HG03108 (cell line): ENCODE measurements around the gene USP36.
"Not testable (repeated sequence)": the region's sequence is repeated elsewhere in the genome, so short reads cannot be mapped to it uniquely, and the experiment has no call there.

ENCODE experiments used
- ATAC-seq: cut with Tn5 transposase; IDR thresholded peaks from one replicate; pipeline ENCODE4 v1.9.1; 2021; ENCODE audit warnings: moderate library complexity; ENCODE audit not compliant: unreplicated experiment

The USP36 gene

DNA sequence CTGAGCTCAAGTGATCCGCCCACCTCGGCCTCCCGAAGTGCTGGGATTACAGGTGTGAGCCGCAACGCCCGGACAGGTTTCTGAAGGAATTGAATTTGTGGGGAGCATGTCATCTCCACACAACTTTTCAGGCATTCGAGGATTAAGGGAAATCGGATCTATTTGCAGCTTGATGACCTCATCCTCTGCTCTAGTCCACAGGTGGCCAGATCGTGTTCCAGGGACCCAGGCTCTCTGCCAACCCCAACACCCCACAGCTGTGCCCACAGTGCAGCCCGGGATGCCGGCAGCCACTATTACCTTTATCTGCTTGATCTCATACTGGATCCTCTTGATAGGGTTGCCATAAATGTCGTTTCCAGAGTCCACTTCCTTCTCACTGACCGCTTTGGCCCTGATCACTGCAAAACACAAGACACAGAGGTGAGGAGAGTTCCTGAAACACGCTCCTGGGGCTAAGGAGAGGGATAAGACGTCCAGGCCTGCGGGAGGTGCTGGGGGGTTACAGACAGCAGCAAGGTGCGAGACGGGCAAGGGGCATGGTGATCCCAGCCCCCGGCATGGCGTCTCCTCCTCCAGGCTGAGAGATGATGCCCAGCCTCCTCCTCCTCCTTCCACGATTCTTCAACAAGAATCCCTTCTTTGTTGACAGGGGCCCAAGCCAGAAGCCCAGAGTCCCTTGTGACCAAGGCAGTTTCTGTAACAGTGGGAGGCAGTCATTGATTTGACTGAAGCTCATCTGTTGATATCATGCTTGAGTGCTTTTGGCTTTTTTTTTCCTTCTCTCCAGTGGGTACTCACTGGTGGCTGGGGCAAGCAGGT is 33.1 kb upstream of the USP36 start:
- ATAC-seq, result no peak

DNA sequence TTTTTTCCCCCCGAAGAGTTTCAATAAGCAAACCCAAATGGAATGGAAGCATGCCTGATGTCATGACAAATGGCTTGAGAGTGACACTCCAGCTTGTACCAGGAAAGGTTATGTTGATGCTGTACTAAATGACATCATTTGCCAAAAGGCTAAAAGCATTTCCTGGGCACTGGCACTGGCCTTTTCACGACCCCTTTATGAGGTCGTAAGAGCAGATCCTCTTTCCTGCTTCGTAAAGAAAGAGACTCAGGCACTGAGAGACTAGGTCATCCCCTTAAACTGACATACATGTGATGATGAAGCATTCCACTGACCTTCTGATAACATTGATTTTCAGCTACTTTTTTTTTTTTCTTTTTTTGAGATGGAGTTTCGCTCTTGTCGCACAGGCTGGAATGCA is 31.9 kb upstream of the USP36 start:
- ATAC-seq, result no peak

DNA sequence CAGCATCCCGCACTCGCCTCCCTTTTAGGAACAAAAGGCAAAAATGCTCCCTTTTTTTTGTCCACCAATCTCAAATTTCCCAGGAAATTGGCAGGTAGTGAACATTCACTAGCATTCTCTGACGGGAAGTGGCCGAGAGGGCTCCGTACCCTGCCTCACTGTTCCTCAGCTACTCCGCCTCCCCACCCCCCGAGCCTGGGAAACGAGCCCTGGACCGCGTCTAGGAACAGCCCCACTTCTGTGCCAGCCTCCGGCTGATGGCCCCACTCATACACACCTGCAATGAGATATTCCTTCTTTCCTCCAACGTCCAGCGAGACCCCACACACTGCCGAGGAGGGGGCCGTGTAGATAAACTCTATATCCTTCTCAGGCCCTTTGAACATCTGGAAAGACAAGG is 30.0 kb upstream of the USP36 start:
- no peak for ATAC-seq

DNA sequence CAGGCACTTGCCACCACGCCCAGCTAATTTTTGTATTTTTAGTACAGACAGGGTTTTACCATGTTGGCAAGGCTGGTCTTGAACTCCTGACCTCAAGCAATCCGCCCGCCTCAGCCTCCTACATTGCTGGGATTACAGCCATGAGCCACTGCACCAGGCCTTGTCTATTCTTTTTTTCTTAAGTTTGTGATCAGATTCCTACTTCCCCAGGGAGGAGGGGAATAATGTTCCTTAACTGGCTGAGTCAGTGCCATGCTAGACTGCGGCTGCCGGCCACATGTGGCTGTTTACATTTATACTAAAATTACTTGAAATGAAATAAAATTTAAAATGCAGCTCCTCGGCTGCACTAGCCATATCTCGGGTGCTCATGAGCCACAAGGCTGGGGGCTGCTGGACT is 27.8 kb upstream of the USP36 start:
- ATAC-seq, result no peak

DNA sequence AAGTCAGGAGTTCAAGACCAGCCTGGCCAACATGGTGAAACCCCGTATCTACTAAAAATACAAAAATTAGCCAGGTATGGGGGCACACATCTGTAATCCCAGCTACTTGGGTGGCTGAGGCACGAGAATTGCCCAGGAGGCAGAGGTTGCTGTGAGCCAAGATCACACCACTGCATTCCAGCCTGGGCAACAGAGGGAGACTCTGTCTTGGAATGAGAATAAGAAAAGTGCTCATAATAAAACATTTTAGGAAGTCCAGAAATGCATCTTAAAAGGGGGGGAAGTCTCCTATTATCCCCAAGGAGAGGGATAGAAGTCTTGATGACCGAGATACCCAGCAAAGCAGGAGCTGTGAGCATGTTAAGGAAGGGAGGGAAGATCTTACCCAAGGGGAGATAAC is 26.4 kb upstream of the USP36 start:
- ATAC-seq, result not testable (repeated sequence)

DNA sequence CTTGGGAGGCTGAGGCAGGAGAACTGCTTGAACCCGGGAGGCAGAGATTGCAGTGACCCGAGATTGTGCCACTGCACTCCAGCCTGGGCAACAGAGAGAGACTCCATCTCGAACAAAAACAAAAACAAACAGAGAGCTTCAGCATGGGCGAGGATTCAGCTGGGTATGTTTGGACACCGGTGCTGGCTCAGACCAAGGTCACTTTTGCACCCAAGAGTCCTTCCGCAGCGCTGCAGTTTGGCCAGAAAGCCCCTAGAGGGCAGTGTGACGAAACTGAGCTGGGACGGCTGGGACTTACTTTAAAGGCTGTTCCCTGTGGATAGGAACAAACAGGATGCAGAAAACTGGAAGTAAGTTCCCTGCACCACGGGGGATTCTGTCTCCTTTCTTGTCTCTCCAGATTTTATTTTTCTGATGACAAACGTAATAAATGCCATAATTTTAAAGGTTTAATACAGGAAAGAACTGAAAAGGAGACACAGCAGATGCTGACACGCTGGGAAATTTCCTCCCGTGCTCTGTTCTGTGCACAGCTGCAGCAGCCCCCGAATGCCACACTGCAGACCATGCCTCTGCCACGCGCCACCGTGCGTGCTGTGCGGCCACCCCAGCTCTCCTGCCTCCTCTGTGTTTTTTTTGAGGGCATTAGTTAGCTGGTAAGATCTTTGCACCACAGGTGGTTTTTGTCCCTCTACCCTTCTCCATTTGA is 25.2 kb upstream of the USP36 start:
- no peak for ATAC-seq

DNA sequence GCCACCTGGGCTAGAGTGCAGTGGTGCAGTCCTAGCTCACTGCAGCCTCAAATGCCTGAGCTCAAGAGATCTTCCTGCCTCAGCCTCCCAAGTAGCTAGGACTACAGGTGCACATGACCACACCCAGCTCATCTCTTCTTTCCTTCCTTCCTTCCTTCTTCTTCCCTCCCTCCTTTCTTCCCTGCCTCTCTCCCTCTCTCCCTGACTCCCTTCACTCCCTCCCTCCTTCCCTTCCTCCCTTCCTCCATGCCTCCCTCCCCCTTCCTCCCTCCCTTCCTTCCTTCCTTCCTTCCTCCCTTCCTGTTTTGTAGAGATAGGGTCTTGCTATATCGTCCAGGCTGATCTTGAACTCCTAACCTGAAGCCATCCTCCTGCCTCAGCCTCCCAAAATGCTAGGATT is 23.5 kb upstream of the USP36 start:
- no peak for ATAC-seq

DNA sequence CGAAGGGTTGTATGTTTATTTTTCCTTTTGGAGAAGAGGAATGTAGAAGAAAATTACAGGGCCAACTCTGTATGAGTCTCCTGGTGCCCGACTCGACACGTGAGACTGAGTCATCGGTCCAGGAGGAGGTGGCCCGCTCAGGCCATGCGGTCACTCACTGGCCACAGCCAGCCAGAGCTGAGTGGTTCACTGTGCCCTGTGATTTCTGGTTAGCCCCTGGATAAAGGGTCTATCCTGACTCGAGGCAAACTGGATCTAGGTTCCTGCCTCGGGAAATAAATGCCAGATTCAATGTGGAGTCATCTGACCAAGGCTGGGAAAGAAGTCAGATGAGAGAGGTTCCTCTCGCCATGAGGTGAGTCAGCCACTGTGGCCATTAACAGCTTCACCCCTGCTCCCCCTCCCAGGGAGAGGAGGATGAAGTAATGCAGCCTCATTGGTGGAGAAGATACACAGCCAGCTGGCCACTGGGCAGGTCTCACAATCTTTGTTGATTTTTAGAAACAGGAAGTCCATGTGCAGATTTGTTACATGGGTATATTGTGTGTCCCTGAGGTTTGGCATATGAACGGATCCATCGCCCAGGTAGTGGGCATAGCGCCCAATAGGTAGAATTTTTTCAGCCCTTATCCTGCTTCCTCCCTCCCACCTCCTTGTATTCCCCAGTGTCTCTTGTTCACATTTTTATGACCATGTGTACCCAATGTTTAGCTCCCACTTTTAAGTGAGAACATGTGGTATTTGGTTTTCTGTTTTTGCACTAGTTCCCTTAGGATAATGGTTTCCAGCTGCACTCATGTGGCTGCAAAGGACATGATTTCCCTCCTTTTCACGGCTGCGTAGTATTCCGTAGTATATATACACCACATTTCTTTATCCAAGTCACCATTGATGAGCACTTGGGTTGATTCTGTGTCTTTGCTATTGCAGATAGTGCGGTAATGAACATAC is 21.7 kb upstream of the USP36 start:
- no peak for ATAC-seq

DNA sequence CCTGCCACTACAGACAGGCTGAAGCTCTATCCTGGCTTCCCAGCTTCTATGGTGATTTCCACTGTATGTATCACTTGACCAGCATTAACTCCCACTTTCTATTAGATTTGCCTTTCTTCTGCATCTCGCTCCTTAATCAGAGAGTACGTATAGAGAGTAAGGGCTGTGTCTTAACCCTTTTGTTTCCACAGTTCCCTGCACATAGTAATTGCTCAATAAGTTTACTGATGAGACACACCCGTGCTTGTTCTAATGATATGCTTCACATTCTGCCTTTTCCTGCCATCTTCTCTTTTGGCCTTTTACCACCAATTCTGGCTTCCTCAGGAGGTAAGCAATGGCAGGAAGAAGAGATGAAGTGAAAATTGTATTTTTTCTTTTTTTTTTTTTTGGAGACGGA is 20.6 kb upstream of the USP36 start:
- no peak for ATAC-seq

DNA sequence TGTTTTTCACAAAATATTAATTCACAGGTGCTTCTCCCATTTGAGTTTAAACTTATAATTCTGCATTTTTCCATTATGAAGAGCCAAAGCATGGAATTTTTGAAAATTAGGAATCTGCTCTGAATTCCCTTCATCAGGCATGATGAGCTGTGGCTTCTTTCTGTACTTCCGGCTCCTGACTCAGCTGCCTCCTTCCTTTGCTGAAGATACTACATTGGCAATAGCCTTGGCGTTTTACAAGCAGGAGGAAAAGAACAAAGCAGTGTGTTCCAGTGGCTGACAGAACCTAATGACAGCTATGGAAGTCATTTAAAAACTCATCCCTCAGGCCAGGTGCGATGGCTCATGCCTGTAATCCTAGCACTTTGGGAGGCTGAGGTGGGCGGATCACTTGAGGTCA is 18.4 kb upstream of the USP36 start:
- ATAC-seq, result no peak

DNA sequence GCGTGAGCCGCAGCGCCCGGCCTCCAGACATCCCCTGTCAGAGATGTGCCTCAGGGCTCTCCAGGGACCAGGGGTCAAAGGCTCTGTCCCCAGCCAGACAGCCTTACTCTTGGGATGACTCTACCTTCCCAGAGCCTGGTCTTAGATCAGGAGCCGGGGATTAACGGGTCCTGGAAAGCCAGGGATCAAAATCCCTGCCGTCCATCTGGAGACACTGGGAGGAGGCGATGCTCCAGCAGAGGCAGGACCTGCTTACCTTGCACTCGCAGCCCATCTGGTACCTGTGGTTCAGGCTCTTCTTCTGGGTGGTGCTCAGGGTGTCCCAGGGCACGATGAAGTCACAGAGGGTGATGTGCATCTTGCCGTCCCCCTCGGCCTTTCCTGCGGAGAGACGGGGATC is 16.7 kb upstream of the USP36 start:
- ATAC-seq, result no peak

DNA sequence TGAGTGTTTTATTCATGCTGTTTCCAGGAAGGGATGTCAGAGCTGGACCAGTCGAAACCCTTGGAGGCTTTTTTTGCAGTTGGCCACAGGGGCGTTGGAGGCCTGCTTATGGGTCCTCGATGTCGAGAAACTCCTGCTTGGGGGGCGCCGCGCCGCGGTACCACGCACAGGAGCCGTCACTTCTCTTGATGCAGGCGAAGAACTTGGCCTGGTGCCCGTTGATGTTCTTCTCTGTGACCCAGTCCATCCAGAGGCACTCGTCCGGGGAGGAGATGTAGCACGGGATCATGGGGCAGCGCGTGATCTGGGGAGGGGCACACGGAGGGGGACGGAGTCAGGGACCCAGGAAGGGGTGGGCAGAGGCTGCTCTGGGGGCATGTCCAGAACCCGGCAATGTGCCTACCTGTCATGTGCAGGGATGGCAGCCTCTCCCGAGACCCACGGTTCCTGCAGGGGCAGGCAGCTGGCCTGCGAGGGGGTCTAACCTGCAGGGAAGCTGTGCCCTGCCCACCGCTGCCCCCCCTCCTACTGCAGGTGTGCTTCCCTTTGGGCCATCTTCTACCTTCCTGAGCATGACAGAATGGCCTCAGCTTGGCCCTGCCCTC is 15.0 kb upstream of the USP36 start:
- ATAC-seq, result no peak

DNA sequence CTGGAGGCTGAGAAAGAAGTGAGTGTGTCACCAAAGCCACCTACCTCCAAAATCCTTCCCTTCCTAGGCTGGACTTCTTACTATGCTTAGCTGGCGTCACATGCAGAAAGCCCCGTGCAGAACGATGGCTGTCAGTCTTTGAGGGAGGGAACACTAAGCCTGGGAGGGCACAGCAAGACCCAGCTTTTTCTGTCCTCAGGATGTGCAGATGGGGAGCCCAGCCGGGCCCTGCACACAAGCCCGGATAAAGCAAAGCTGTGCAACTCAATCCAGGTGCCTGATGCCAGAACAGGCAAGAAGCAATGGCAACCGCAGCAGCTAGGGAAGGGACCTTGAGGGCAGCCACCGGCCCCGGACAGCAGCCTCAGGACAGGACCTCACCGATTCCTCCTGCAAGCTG is 13.9 kb upstream of the USP36 start:
- no peak for ATAC-seq

DNA sequence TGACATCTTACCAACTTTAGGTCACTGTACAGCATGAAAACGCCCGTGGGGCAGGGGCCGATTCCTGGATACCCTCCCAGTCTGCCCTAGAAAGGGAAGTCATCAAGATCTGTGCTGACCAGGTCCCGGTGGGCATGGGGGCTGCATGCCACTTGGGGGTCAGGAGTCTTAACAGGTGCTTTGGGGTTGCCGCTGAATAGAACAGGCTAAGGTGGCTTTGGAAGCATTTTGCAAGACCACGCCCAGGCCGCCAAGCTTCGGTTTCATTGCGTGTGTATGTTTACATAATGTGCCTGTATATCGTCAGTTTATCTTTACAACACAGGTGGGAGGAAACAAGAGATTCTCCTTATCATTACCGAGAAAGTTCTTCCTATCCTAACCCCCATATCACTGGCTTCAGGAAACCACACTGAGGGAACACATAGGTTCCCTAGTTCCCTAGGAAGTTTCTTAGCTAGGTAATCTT is 13.3 kb upstream of the USP36 start:
- ATAC-seq, result no peak

DNA sequence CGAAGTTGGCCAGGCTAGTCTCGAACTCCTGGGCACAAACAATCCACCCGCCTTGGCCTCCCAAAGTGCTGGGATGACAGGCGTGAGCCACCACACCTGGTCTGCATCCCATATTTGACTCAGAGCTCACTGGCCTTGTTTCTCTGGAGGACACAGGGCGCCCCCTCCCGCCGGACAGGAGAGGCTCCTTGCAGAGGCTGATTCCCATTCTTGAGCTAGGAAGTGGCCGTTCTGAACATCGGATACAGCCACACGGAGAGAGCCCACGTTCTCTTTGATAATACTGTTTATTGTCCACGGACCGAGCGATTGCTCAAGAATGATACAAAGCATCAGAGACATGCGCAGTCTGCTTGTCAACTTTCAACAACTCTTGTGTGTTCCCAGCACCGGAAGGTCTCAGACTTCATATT is 12.1 kb upstream of the USP36 start:
- no peak for ATAC-seq

DNA sequence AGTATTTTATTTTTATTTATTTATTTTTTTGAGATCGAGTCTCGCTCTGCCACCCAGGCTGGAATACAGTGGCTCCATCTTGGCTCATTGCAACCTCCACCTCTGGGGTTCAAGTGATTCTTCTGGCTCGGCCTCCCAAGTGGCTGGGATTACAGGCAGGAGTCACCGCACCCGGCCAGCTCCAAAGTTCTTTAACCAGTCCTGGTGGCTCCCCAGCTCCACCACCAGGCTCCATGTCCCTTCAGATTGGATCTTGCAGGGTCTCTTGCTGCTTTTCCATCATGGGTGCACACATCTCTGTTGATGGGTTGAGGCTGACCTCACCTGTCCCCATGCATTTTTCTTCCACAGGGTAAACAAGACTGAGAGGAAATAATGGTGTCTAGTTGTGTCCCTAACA is 8.4 kb upstream of the USP36 start:
- ATAC-seq, result no peak

DNA sequence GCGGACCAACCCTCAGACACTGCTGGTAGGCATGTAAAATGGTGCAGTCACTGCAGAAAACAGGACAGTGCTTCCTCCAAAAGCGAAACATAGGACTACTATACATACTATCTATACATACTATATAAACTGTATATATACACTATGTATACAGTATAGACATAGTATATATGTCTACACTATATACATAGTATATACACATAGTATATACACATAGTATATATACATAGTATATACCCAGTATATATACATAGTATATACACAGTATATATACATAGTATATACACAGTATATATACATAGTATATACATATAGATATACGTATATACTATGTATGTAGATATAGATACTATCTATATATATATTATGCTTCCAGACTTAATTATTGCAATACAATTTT is 6.4 kb upstream of the USP36 start:
- ATAC-seq, result no peak

DNA sequence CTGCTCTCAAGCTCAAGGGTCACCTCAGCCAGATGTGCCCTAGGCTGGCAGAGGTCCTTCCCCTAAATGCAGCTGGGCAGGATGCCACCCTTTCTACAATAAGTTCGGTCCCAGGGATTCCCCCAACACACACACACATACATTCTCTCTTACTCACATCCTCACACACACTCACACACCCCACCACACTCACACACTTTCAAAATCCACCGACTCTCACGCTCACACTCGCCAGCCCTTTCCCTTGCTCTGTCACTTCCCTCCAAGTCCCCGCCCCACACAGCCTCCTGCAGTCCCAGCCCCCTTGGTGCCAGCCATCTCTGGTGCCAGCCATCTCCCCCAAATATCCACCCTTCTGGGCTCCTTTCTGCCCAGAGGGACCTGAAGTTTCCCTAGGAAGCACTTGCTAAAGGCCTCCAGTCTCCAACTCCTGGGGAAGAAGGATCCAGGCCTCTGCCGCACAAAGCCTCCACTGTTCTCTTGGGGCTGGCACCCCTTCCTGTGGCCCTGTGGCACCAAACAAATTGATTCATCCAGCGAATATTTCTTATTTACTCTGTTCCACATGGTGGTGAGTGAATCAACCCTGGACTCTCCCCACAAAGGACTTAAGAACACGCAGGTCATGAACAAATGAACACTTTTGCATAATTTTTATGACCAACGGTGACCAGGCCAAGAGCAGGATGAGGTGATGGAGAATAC is 3.8 kb upstream of the USP36 start:
- no peak for ATAC-seq

DNA sequence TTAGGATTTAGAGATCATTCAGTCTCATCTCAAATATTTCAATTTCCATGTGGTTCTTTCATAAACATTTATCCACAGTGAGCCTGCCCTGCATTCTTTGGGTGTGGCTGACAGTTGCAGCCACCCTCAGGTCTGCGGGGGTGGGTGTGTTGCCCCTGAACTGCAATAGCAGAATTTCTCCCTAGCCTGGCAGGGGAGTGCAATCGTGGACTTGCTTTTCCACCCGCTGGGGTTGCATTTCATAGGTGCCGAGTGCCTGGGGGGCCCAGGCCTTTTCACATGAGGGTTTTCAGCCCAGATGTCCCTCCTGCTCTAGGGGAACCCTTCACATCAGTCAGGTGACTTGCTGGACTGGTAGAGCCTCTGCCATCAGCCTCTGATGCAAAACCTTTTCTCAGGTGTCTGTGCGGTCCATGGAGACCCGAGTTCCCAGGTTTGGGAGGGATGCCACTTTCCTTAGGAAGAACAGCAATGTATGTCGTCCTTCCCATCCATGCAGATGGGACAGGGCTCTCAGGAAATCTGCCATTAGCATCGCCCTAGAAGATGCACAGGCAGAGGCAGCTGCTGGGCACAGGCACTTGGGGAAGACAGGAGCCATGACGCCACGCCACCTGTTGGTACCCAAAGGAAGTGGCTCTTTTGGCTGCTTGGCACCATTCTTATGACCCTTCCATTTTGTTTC is 2.4 kb upstream of the USP36 start:
- ATAC-seq, result no peak

DNA sequence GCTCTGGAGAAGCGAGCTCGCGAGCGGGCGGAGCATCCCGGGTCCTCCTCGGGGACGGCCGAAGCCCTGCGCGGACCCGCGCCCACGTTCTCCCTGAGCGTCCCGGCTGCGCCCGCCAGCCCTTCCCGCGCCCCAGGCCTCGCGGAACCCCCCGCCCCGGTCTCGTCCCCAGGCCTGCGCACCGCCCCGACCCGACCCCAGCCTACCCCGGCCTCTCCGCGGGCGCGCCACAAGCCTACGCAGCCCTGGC is 159 bp downstream of the USP36 start:
- no peak for ATAC-seq
